H1 (cell line): ENCODE data around the gene DYNLT2. TPM values are rescaled to one million over a fixed set of nuclear protein-coding genes. Genes with fewer than 3 reads are reported as not detected.
A peak's percentile ranks its signal among the peaks of the same experiment; 100 is the strongest.

Source experiments
- CTCF ChIA-PET: fragments of 300-600 bp; sonication (Branson Sonifier 250); formaldehyde crosslinking; loops from one replicate; lab custom pipeline; 2021; ENCODE audit not compliant: partially characterized antibody; lab: Charles Lee
- POLR2A ChIA-PET: fragments of 300-600 bp; sonication (Branson Sonifier 250); formaldehyde crosslinking; loops from one replicate; lab custom pipeline; 2021; ENCODE audit warnings: inconsistent platforms; ENCODE audit not compliant: partially characterized antibody; lab: Charles Lee
- DNase-seq, 2 experiments: peaks; one replicate each; pipeline versions ENCODE4 v3.0.0 to v3.0.0-alpha.2; 2010 to 2022; ENCODE audit warnings: low spot score in 2 of 2, low read depth in 1 of 2, mixed read lengths in 1 of 2
- FAIRE-seq: peaks from 2 replicates; lab custom pipeline; 2011; peaks lifted over from hg19 to GRCh38; lab: Jason Lieb, UNC
- H2AFZ ChIP-seq: 2 replicates; pipeline ENCODE4 v1.8.1; 2012; ENCODE audit warnings: low read length, inconsistent platforms
- H2AK5ac ChIP-seq: 2 replicates; pipeline ENCODE4 v1.6.1; 2013; ENCODE audit warnings: low read depth, low read length
- H2BK120ac ChIP-seq: replicated peaks from 2 replicates; pipeline ENCODE3; 2013; ENCODE audit warnings: low read depth, low read length, inconsistent platforms
- H2BK12ac ChIP-seq: 2 replicates; pipeline ENCODE4 v1.6.1; 2013; ENCODE audit warnings: low read depth, low read length
- H2BK15ac ChIP-seq: 2 replicates; pipeline ENCODE4 v1.6.1; 2013; ENCODE audit warnings: low read length
- H2BK20ac ChIP-seq: 2 replicates; pipeline ENCODE4 v1.6.1; 2013; ENCODE audit warnings: low read length
- H2BK5ac ChIP-seq: 2 replicates; pipeline ENCODE4 v1.6.1; 2013; ENCODE audit warnings: low read depth, low read length
- H3K14ac ChIP-seq: 2 replicates; pipeline ENCODE4 v1.6.1; 2013; ENCODE audit warnings: inconsistent platforms; ENCODE audit not compliant: insufficient read length
- H3K18ac ChIP-seq: 2 replicates; pipeline ENCODE4 v1.6.1; 2013; ENCODE audit warnings: low read length; ENCODE audit errors: extremely low read depth
- H3K23ac ChIP-seq: 2 replicates; pipeline ENCODE4 v1.6.1; 2013; ENCODE audit warnings: inconsistent platforms; ENCODE audit not compliant: insufficient read length
- H3K23me2 ChIP-seq: 2 replicates; pipeline ENCODE4 v1.6.1; 2013; ENCODE audit warnings: low read depth, low read length
- H3K27ac ChIP-seq: 2 replicates; pipeline ENCODE4 v1.6.1; 2011; ENCODE audit warnings: low read depth, low read length, inconsistent platforms
- H3K27me3 ChIP-seq, 4 experiments: replicated peaks in 1 of 4; 1 replicate in 1 of 4; 2 replicates in 3 of 4; pipeline versions ENCODE4 v1.6.1 to v1.8.1; 2011 to 2013; ENCODE audit warnings: low read length in 3 of 4, mild to moderate bottlenecking in 3 of 4, inconsistent platforms in 2 of 4, mixed read lengths in 2 of 4, moderate library complexity in 1 of 4; ENCODE audit not compliant: control insufficient read depth in 3 of 4, insufficient read depth in 3 of 4; ENCODE audit errors: extremely low read depth in 1 of 4
- H3K36me3 ChIP-seq, 4 experiments: 2 replicates each; pipeline versions ENCODE4 v1.6.1 to v1.8.1; 2011 to 2013; ENCODE audit warnings: mild to moderate bottlenecking in 4 of 4, low read length in 3 of 4, moderate library complexity in 2 of 4, control low read depth in 1 of 4, inconsistent platforms in 1 of 4; ENCODE audit not compliant: insufficient read depth in 4 of 4, control insufficient read depth in 2 of 4
- H3K4ac ChIP-seq: replicated peaks from 2 replicates; pipeline ENCODE3; 2013; ENCODE audit warnings: low read length, low read depth, mixed read lengths, inconsistent platforms; ENCODE audit not compliant: insufficient read length
- H3K4me1 ChIP-seq, 4 experiments: replicated peaks in 1 of 4; 1 replicate in 1 of 4; 2 replicates in 3 of 4; pipeline versions ENCODE4 v1.6.1 to v1.8.1; 2011 to 2013; ENCODE audit warnings: low read length in 3 of 4, inconsistent platforms in 2 of 4, mixed read lengths in 1 of 4; ENCODE audit not compliant: insufficient read depth in 4 of 4, control insufficient read depth in 3 of 4
- H3K4me2 ChIP-seq, 2 experiments: 2 replicates each; pipeline versions ENCODE4 v1.6.1 to v1.8.1; 2011 to 2013; ENCODE audit warnings: low read depth in 2 of 2, low read length in 2 of 2, control low read depth in 1 of 2, inconsistent platforms in 1 of 2, mild to moderate bottlenecking in 1 of 2; ENCODE audit not compliant: insufficient read depth in 1 of 2
- H3K4me3 ChIP-seq, 4 experiments: fragments of 200-600, 300-600 bp in 1 of 4; sonication (generic), shearing (Covaris generic), sonication (Bioruptor Twin) in 1 of 4; 2 replicates each; pipeline versions ENCODE4 v1.5.1 to v1.8.1; 2011 to 2016; ENCODE audit warnings: low read length in 4 of 4, low read depth in 3 of 4, control low read depth in 2 of 4, inconsistent platforms in 2 of 4, mild to moderate bottlenecking in 2 of 4, mixed read lengths in 1 of 4, moderate library complexity in 1 of 4; ENCODE audit not compliant: insufficient read depth in 2 of 4; ENCODE audit errors: extremely low read depth in 1 of 4
- H3K56ac ChIP-seq: replicated peaks from 2 replicates; pipeline ENCODE3; 2013; ENCODE audit warnings: low read depth, mild to moderate bottlenecking, mixed read lengths, low read length, inconsistent platforms; ENCODE audit not compliant: insufficient read length
- H3K79me1 ChIP-seq: 2 replicates; pipeline ENCODE4 v1.6.1; 2013; ENCODE audit warnings: low read depth, low read length, control low read depth
- H3K79me2 ChIP-seq, 2 experiments: 2 replicates each; pipeline versions ENCODE4 v1.6.1 to v1.8.1; 2012 to 2013; ENCODE audit warnings: low read length in 2 of 2, mild to moderate bottlenecking in 2 of 2, inconsistent platforms in 1 of 2; ENCODE audit not compliant: insufficient read depth in 2 of 2, control insufficient read depth in 1 of 2
- H3K9ac ChIP-seq, 4 experiments: replicated peaks in 1 of 4; 1 replicate in 1 of 4; 2 replicates in 3 of 4; pipeline versions ENCODE4 v1.6.1 to v1.8.1; 2011 to 2013; ENCODE audit warnings: low read depth in 3 of 4, low read length in 3 of 4, control low read depth in 2 of 4, mild to moderate bottlenecking in 2 of 4, moderate library complexity in 2 of 4, inconsistent platforms in 1 of 4; ENCODE audit errors: extremely low read depth in 1 of 4
- H3K9me3 ChIP-seq, 2 experiments: 2 replicates each; pipeline versions ENCODE4 v1.6.1 to v1.8.1; 2012 to 2013; ENCODE audit warnings: mild to moderate bottlenecking in 2 of 2, moderate library complexity in 2 of 2, control low read depth in 1 of 2, inconsistent platforms in 1 of 2, low read depth in 1 of 2, low read length in 1 of 2, mixed read lengths in 1 of 2; ENCODE audit not compliant: insufficient read depth in 2 of 2
- H4K20me1 ChIP-seq, 2 experiments: replicated peaks in 1 of 2; 2 replicates each; pipeline versions ENCODE3 to v1.8.1; 2011 to 2013; ENCODE audit warnings: inconsistent platforms in 2 of 2, low read length in 2 of 2, mild to moderate bottlenecking in 1 of 2; ENCODE audit not compliant: insufficient read depth in 2 of 2, control insufficient read depth in 1 of 2
- H4K5ac ChIP-seq: 2 replicates; pipeline ENCODE4 v1.6.1; 2013; ENCODE audit warnings: low read length, low read depth, mixed read lengths, inconsistent platforms; ENCODE audit not compliant: insufficient read length
- H4K8ac ChIP-seq: 2 replicates; pipeline ENCODE4 v1.8.0; 2013; ENCODE audit warnings: mild to moderate bottlenecking, moderate library complexity, low read length, inconsistent platforms; ENCODE audit not compliant: insufficient read depth; ENCODE audit errors: extremely low read depth
- H4K91ac ChIP-seq: replicated peaks from 2 replicates; pipeline ENCODE3; 2013; ENCODE audit warnings: low read length, mixed read lengths, inconsistent platforms; ENCODE audit not compliant: insufficient read length
- BRCA1 ChIP-seq: IDR thresholded peaks from 2 replicates; pipeline ENCODE4 v1.6.1; 2012; ENCODE audit warnings: low read depth, low read length, improper control_type of control experiment
- JUN ChIP-seq: IDR thresholded peaks from 2 replicates; pipeline ENCODE4 v1.6.1; 2011; ENCODE audit warnings: low read depth, mild to moderate bottlenecking, improper control_type of control experiment, low read length
- RAD21 ChIP-seq, 2 experiments: IDR thresholded peaks in 1 of 2; conservative IDR thresholded peaks in 1 of 2; 2 replicates each; pipeline ENCODE4 v1.6.1; 2011; ENCODE audit warnings: low read depth in 2 of 2, low read length in 2 of 2, improper control_type of control experiment in 1 of 2, inconsistent platforms in 1 of 2, mild to moderate bottlenecking in 1 of 2, moderate library complexity in 1 of 2
- RBBP5 ChIP-seq: IDR thresholded peaks from 2 replicates; pipeline ENCODE4 v1.7.1; 2012; ENCODE audit warnings: low read depth, mild to moderate bottlenecking, inconsistent platforms, low read length, moderate library complexity, borderline replicate concordance
- SP1 ChIP-seq: IDR thresholded peaks from 2 replicates; pipeline ENCODE4 v1.6.1; 2011; ENCODE audit warnings: low read depth, low read length
- TAF7 ChIP-seq: optimal IDR thresholded peaks from 2 replicates; pipeline ENCODE3; 2011; ENCODE audit warnings: low read depth, mild to moderate bottlenecking, inconsistent platforms, low read length, moderate library complexity, borderline replicate concordance
- TBP ChIP-seq: IDR thresholded peaks from 2 replicates; pipeline ENCODE4 v1.6.1; 2011; ENCODE audit warnings: low read depth, low read length, improper control_type of control experiment
- WGBS, 2 experiments: shearing (Covaris generic) in 1 of 2; methylation state at CpG; one replicate each; pipeline versions ENCODE4 v1.1.6 to v1.1.7; 2013 to 2015; ENCODE audit warnings: low lambda C conversion rate in 2 of 2, mixed read lengths in 2 of 2, inconsistent platforms in 1 of 2, low coverage in 1 of 2, missing lambda C conversion rate in 1 of 2; ENCODE audit not compliant: insufficient replicate concordance in 2 of 2, insufficient coverage in 1 of 2, insufficient read length in 1 of 2; ENCODE audit errors: extremely low coverage in 1 of 2, missing lambda C conversion rate in 1 of 2; 5-methylcytosine and 5-hydroxymethylcytosine counted together
- polyA plus RNA-seq, 7 experiments: library from polyadenylated mRNA; depleted of rRNA in 3 of 7; stranded (reverse) in 5 of 7; unstranded in 2 of 7; fragments of >200 nt in 5 of 7; fragments of 200-250 nt in 2 of 7; gene quantifications; 1 replicate in 5 of 7; 2 replicates in 1 of 7; 4 replicates in 1 of 7; pipeline versions ENCODE4 v1.2.1 to v1.2.3, GENCODE V29; 2011 to 2013; ENCODE audit warnings: missing spikeins in 2 of 7, mixed read lengths in 2 of 7
- total RNA-seq: library from RNA; stranded (reverse); fragmentation: NEBNext Ultra II Directional; extraction: Animal tissue kit (Norgen Biotek cat#: 25700); gene quantifications from 2 replicates; pipeline ENCODE4 v1.2.1, GENCODE V29; 2021

Gene DYNLT2
- total and polyA plus RNA-seq, 2 of the 8 experiments (the other 6 are each of a cell fraction or from before 2014, with no cell fraction given) = 0.48 to 1.8 TPM

DNA sequence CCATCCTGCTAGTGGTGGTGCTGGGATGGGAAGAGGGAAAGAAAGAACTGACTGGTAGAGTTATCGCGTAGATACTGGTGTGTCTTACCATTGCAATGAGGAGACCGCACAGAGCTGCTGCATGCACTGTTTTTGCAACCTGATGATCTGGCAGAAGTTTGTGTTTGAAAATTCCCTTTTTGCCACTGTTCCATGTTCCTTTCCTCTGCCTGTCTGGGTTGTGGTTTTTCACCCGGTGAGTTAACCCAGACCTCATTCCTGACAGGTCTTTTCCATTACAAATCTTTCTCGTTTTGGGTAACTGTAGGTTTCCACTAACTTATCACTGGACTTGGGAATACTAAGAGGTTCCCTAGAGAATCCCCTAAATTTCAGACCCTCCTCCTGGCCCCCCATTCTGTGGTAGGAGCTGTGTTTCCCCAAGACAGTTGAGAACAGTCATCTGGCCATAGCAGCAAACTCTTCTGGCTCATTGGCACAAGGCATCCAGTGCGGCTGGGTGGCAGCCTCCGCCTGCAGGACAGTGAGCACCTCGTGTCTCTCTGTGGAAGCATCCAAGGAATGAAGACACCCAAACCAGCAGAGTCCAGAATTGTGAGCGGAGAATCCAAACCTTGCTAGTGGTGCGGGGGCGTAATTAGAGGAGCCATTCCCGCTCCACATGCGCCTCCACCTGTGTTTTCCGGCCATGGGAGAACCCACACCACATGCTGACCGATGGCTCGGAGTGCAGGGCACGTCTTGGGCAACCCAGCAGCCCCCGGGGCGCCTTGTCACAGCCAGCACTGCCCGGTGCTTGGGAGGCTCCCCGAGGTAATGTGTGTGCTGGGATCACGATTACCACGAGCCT is 32.8 kb upstream of the DYNLT2 start:
- no peak overlapping the region for H4K5ac ChIP-seq
- H3K79me1 ChIP-seq = no peaks in the 10 kb centered on the region
- no peak overlapping the region for H3K14ac ChIP-seq
- FAIRE-seq (no peak), DNase-seq (peak in 1 of 2 experiments; percentile 32)
- H3K9me3 ChIP-seq = no peaks in the 10 kb centered on the region
- H3K27me3 ChIP-seq = peaks cover 0 to 3% (median under 1%) of the 10 kb centered on the region in 4 experiments; a peak in 4 of 7 replicates
- H2AFZ ChIP-seq = no peak overlapping the region
- H3K4me2 ChIP-seq = no peak overlapping the region
- no peak overlapping the region for H2AK5ac ChIP-seq
- H3K27ac ChIP-seq = no peak overlapping the region
- no peak overlapping the region for H2BK12ac ChIP-seq
- ChIA-PET POLR2A (interaction anchor here (1.3 kb wide), 1 partner anchor 11 kb away, joined by 4 read pairs; no protein-coding TSS in a partner anchor), CTCF (interaction anchor here (0.8 to 1.3 kb wide), 2 partner anchors 9 to 82 kb away, joined by 3 read pairs; no protein-coding TSS in a partner anchor)
- H4K91ac ChIP-seq = no peak overlapping the region
- H3K56ac ChIP-seq = no peak overlapping the region
- H3K23me2 ChIP-seq = no peaks in the 10 kb centered on the region
- no peak overlapping the region; the same call in 1 of the 2 replicates for H4K8ac ChIP-seq
- 90% methylated on average over 23 of the region's 23 CpGs; no CpG with 5 or more reads in 1 of the 2 experiments for WGBS, 2 experiments
- H3K4ac ChIP-seq = no peak overlapping the region
- no peaks in the 10 kb centered on the region for H3K36me3 ChIP-seq
- no peak overlapping the region for H3K9ac ChIP-seq
- H3K18ac ChIP-seq = no peak overlapping the region
- TF ChIP-seq JUN (no peak), RBBP5 (no peak), TAF7 (no peak), SP1 (no peak), BRCA1 (no peak), TBP (no peak), RAD21 (IDR thresholded peaks at IDR 0.05 in 1 of 2, conservative IDR thresholded peaks at IDR 0.05 in 1 of 2; ENCODE audit: low read depth in 2 of 2, low read length in 2 of 2) (no peak)
- no peak overlapping the region for H2BK5ac ChIP-seq
- no peaks in the 10 kb centered on the region; a peak in 1 of 7 replicates for H3K4me1 ChIP-seq
- H3K4me3 ChIP-seq = no peak overlapping the region
- H3K79me2 ChIP-seq = no peaks in the 10 kb centered on the region
- no peak overlapping the region for H2BK15ac ChIP-seq
- H3K23ac ChIP-seq = no peak overlapping the region
- no peak overlapping the region for H2BK20ac ChIP-seq
- no peak overlapping the region for H2BK120ac ChIP-seq
- H4K20me1 ChIP-seq = peaks cover 0 to 2% of the 10 kb centered on the region in 2 experiments
